ENCODE data around the gene DHX32.

- TF ChIP-seq REST (IDR thresholded peaks at IDR 0.05; ENCODE audit: insufficient read depth in 1 of 2, low read depth in 2 of 2, low read length in 2 of 2) (no peak), POLR2AphosphoS5 (IDR thresholded peaks at IDR 0.05; ENCODE audit: low read depth, low read length) (no peak)
Measured at GRCh38 chr10:125925262-125925834, 44.3 kb upstream of the DHX32 start.

Data from PFSK-1 (cell line).